Measurements from ENCODE around the gene RNF20. TPM values are rescaled to one million over a fixed set of nuclear protein-coding genes. Genes with fewer than 3 reads are reported as not detected.

Gene RNF20
- total and polyA plus RNA-seq, 2 of the 13 experiments (the other 11 are each of a cell fraction or from before 2014, with no cell fraction given) = 12.7 to 37.6 TPM

GRCh38 chr9:101561740-101562139 is 28.1 kb downstream of the RNF20 start:
- Histone ChIP-seq H3K4me2 (ENCODE audit: low read depth, low read length) (no peak overlapping the region), H2AFZ (ENCODE audit: low read length) (no peak overlapping the region), H3K4me3 (replicated peaks in 1 of 3; ENCODE audit: insufficient read depth in 1 of 3, low read depth in 2 of 3, low read length in 3 of 3) (no peak overlapping the region), H3K27ac (ENCODE audit: extremely low read length, insufficient read depth, low read length) (no peak overlapping the region), H3K4me1 (ENCODE audit: insufficient read depth, low read length) (no peaks in the 10 kb centered on the region), H4K20me1 (ENCODE audit: insufficient read depth, low read length) (no peaks in the 10 kb centered on the region), H3K27me3 (ENCODE audit: control insufficient read depth in 1 of 2, insufficient read depth in 2 of 2, low read length in 2 of 2) (no peaks in the 10 kb centered on the region), H3K9ac (ENCODE audit: insufficient read depth, low read depth, low read length) (no peak overlapping the region), H3K36me3 (replicated peaks in 1 of 2; ENCODE audit: control insufficient read depth in 1 of 2, insufficient read depth in 2 of 2, low read length in 2 of 2) (peaks cover 9 to 61% of the 10 kb centered on the region in 2 experiments), H3K79me2 (ENCODE audit: insufficient read depth, low read length) (no peaks in the 10 kb centered on the region), H3K9me3 (ENCODE audit: low read length) (no peaks in the 10 kb centered on the region)
- POLR2A ChIA-PET = no interaction called here
- CTCF ChIA-PET (ENCODE audit: low intra/inter-chr PET ratio, low total read pairs) = no interaction called here
- in situ Hi-C loops (cut with HindIII; ENCODE audit: extremely low pct_ligation_motif_present, low pct_unique_long_range_greater_than_20kb) = no loop called here
- intact Hi-C loops (cut with micrococcal nuclease; ENCODE audit: unreplicated experiment) = loop anchor here (10.0 kb wide), 1 partner anchor 447 kb away; no protein-coding TSS in a partner anchor
- FAIRE-seq (no peak), DNase-seq (ENCODE audit: low spot score) (no peak), ATAC-seq (no peak)
- no TSS peak for BruUV-seq (replicated peaks)
- WGBS (ENCODE audit: low lambda C conversion rate) = 100% methylated on average over 1 of the region's 1 CpG
- TF ChIP-seq ZNF839 (CRISPR knock-in tag; IDR thresholded peaks at IDR 0.05; ENCODE audit: borderline replicate concordance) (no peak), SOX6 (IDR thresholded peaks at IDR 0.05) (no peak), SOX6 (CRISPR knock-in tag; IDR thresholded peaks at IDR 0.05) (no peak), ZSCAN31 (CRISPR knock-in tag; IDR thresholded peaks at IDR 0.05; ENCODE audit: low read depth) (no peak), TARDBP (CRISPR knock-in tag; IDR thresholded peaks at IDR 0.05) (no peak), ZFAT (CRISPR knock-in tag; conservative IDR thresholded peaks at IDR 0.05) (no peak), ZNF317 (CRISPR knock-in tag; IDR thresholded peaks at IDR 0.05) (no peak), ZNF570 (CRISPR knock-in tag; IDR thresholded peaks at IDR 0.05; ENCODE audit: borderline replicate concordance) (no peak), HMG20A (CRISPR knock-in tag; IDR thresholded peaks at IDR 0.05; ENCODE audit: borderline replicate concordance) (no peak), BRF2 (CRISPR knock-in tag; IDR thresholded peaks at IDR 0.05) (no peak), ZNF782 (CRISPR knock-in tag; IDR thresholded peaks at IDR 0.05; ENCODE audit: borderline replicate concordance) (no peak), TGIF2 (CRISPR knock-in tag; IDR thresholded peaks at IDR 0.05) (no peak), ELF1 (CRISPR knock-in tag; IDR thresholded peaks at IDR 0.05) (no peak)

Data from HepG2 (cell line).